WTC11 (cell line): ENCODE measurements around the gene SNX15. TPM values are rescaled to one million over a fixed set of nuclear protein-coding genes. Genes with fewer than 3 reads are reported as not detected.

Experiments
- ATAC-seq: fragments of 200-7000 bp; cut with Tn5 transposase; 2 replicates; pipeline ENCODE4 v1.10.0; 2021; ENCODE audit warnings: mild to moderate bottlenecking, moderate library complexity
- CTCF ChIA-PET: fragments of 300-600 bp; sonication (Branson Sonifier 250); formaldehyde crosslinking; loops from one replicate; lab custom pipeline; 2021; ENCODE audit warnings: antibody characterized with exemption; lab: Charles Lee
- POLR2A ChIA-PET: fragments of 350-600 bp; sonication (Branson Sonifier 250); formaldehyde crosslinking; loops from one replicate; lab custom pipeline; 2021; ENCODE audit warnings: antibody characterized with exemption; lab: Charles Lee
- DNase-seq: peaks from one replicate; pipeline ENCODE4 v3.0.0; 2021; ENCODE audit warnings: low spot score
- H3K27ac Mint-ChIP-seq: 2 replicates; pipeline ENCODE4 v1.8.0; 2021; ENCODE audit warnings: mixed read lengths
- H3K27me3 Mint-ChIP-seq: 2 replicates; pipeline ENCODE4 v1.8.0; 2021; ENCODE audit warnings: low read depth, mild to moderate bottlenecking, moderate library complexity, mixed read lengths
- H3K36me3 Mint-ChIP-seq: 2 replicates; pipeline ENCODE4 v1.8.0; 2021; ENCODE audit warnings: mixed read lengths
- H3K4me1 Mint-ChIP-seq: 2 replicates; pipeline ENCODE4 v1.8.0; 2022; ENCODE audit warnings: mixed read lengths
- H3K4me3 Mint-ChIP-seq: 2 replicates; pipeline ENCODE4 v1.8.0; 2021; ENCODE audit warnings: mild to moderate bottlenecking, moderate library complexity, mixed read lengths
- H3K9me3 Mint-ChIP-seq: 2 replicates; pipeline ENCODE4 v1.8.0; 2021; ENCODE audit warnings: mixed read lengths
- CDX4 ChIP-seq: fragments of 250-450 bp; sonication (Bioruptor Pico); IDR thresholded peaks from 2 replicates; pipeline ENCODE4 v1.9.0; 2021; ENCODE audit warnings: moderate library complexity, mild to moderate bottlenecking, inconsistent platforms, borderline replicate concordance
- E2F1 ChIP-seq: sonication (generic); formaldehyde crosslinking; IDR thresholded peaks from 2 replicates; pipeline ENCODE4 v1.8.0; 2022; ENCODE audit warnings: mild to moderate bottlenecking, missing genetic modification reagents
- E2F5 ChIP-seq: sonication (generic); formaldehyde crosslinking; IDR thresholded peaks from 2 replicates; pipeline ENCODE4 v1.8.1; 2022; ENCODE audit warnings: mild to moderate bottlenecking, moderate library complexity, missing genetic modification reagents
- FOXK1 ChIP-seq: sonication (generic); formaldehyde crosslinking; IDR thresholded peaks from 2 replicates; pipeline ENCODE4 v1.8.0; 2022; ENCODE audit warnings: mild to moderate bottlenecking, moderate library complexity, missing genetic modification reagents
- GABPB1 ChIP-seq: sonication (generic); formaldehyde crosslinking; IDR thresholded peaks from 2 replicates; pipeline ENCODE4 v1.8.1; 2023; ENCODE audit warnings: mild to moderate bottlenecking, missing genetic modification reagents
- KAT7 ChIP-seq: sonication (generic); formaldehyde crosslinking; IDR thresholded peaks from 2 replicates; pipeline ENCODE4 v1.8.1; 2023; ENCODE audit warnings: missing genetic modification reagents, mild to moderate bottlenecking, borderline replicate concordance
- MAX ChIP-seq: sonication (generic); formaldehyde crosslinking; IDR thresholded peaks from 2 replicates; pipeline ENCODE4 v1.8.0; 2022; ENCODE audit warnings: mild to moderate bottlenecking, missing genetic modification reagents
- MXD4 ChIP-seq: fragments of 250-450 bp; sonication (Bioruptor Pico); IDR thresholded peaks from 2 replicates; pipeline ENCODE4 v1.8.0; 2021; ENCODE audit warnings: mild to moderate bottlenecking, moderate library complexity, borderline replicate concordance
- OVOL2 ChIP-seq: fragments of 250-450 bp; sonication (Bioruptor Pico); IDR thresholded peaks from 2 replicates; pipeline ENCODE4 v1.9.0; 2021; ENCODE audit warnings: mild to moderate bottlenecking, borderline replicate concordance
- USF1 ChIP-seq: sonication (generic); formaldehyde crosslinking; IDR thresholded peaks from 2 replicates; pipeline ENCODE4 v1.8.0; 2022; ENCODE audit warnings: mild to moderate bottlenecking, missing genetic modification reagents
- USF2 ChIP-seq: sonication (generic); formaldehyde crosslinking; IDR thresholded peaks from 2 replicates; pipeline ENCODE4 v1.8.1; 2023; ENCODE audit warnings: mild to moderate bottlenecking, missing genetic modification reagents, moderate library complexity
- ZNF219 ChIP-seq: sonication (generic); formaldehyde crosslinking; IDR thresholded peaks from 2 replicates; pipeline ENCODE4 v1.8.0; 2023; ENCODE audit warnings: missing genetic modification reagents, mild to moderate bottlenecking, borderline replicate concordance
- ZNF263 ChIP-seq: sonication (generic); formaldehyde crosslinking; IDR thresholded peaks from 2 replicates; pipeline ENCODE4 v1.8.1; 2022; ENCODE audit warnings: low read depth, mild to moderate bottlenecking, moderate library complexity, missing genetic modification reagents
- ZNF396 ChIP-seq: fragments of 250-450 bp; sonication (Bioruptor Pico); IDR thresholded peaks from 2 replicates; pipeline ENCODE4 v1.8.0; 2021; ENCODE audit warnings: mild to moderate bottlenecking, moderate library complexity, borderline replicate concordance
- total RNA-seq: library from RNA; stranded (reverse); gene quantifications from 3 replicates; pipeline ENCODE4 v1.2.3, GENCODE V29; 2021

SNX15 gene
- total RNA-seq, 1 experiment from 2014 or later, result 17.6 TPM

GRCh38 chr11:64996710-64997380 is 30.4 kb upstream of the SNX15 start, which contains the start of gene BATF2:
Gene BATF2, minus strand, starts transcription at chr11:64996971. Its CDS starts 57 bp downstream, at chr11:64996914.
- CTCF ChIA-PET, result interaction anchor here (0.6 to 4.5 kb wide), 37 partner anchors 8 to 548 kb away, joined by 3 to 39 read pairs (median 5); partner anchors contain the start of genes ARL2, ATG2A, CDC42BPG and FAU
- H3K27me3 Mint-ChIP-seq, result no peaks in the 10 kb centered on the region
- H3K36me3 Mint-ChIP-seq, result no peaks in the 10 kb centered on the region
- TF ChIP-seq ZNF219 (CRISPR knock-in tag) (no peak), FOXK1 (CRISPR knock-in tag) (0 out of 2 replicates have a peak, but pooled peaks have one; percentile 6), E2F1 (CRISPR knock-in tag) (no peak), GABPB1 (CRISPR knock-in tag) (peak; percentile 62; the same call in 1 of the 2 replicates), ZNF263 (CRISPR knock-in tag) (0 out of 2 replicates have a peak, but pooled peaks have one; percentile 20), KAT7 (CRISPR knock-in tag) (no peak), MAX (CRISPR knock-in tag) (peak; percentile 69; the same call in 1 of the 2 replicates), USF1 (CRISPR knock-in tag) (peak; percentile 79; the same call in 1 of the 2 replicates), USF2 (CRISPR knock-in tag) (peak; percentile 77)
- H3K9me3 Mint-ChIP-seq, result no peaks in the 10 kb centered on the region
- H3K4me3 Mint-ChIP-seq, result peak within 1 kb of the TSS; percentile 56
- POLR2A ChIA-PET, result interaction anchor here (0.5 to 1.6 kb wide), 9 partner anchors 18 to 1465 kb away, joined by 3 to 5 read pairs (median 3); partner anchors contain the start of genes CDC42EP2 and SF1
- ATAC-seq (peak; percentile 97), DNase-seq (peak; percentile 76)
- H3K4me1 Mint-ChIP-seq, result peaks cover 18% of the 10 kb centered on the region
- H3K27ac Mint-ChIP-seq, result peak within 1 kb of the TSS; percentile 78

GRCh38 chr11:64998141-64998540 is 29.1 kb upstream of the SNX15 start:
- ATAC-seq, result no peak
- H3K27ac Mint-ChIP-seq, result peak overlapping the region; percentile 66; the same call in 1 of the 2 replicates
- POLR2A ChIA-PET, result no interaction called here

GRCh38 chr11:64998690-64999431 is 28.4 kb upstream of the SNX15 start:
- Mint-ChIP-seq H3K27me3 (no peaks in the 10 kb centered on the region), H3K9me3 (no peaks in the 10 kb centered on the region), H3K4me1 (peaks cover 18% of the 10 kb centered on the region), H3K4me3 (peak overlapping the region; percentile 51), H3K27ac (no peak overlapping the region; the same call in 1 of the 2 replicates), H3K36me3 (no peaks in the 10 kb centered on the region)
- ATAC-seq, result no peak
- ChIA-PET POLR2A (no interaction called here), CTCF (interaction anchor here (0.7 to 4.5 kb wide), 5 partner anchors 15 to 433 kb away, joined by 3 to 39 read pairs (median 28); partner anchors contain the start of genes ARL2 and GPHA2)
- no peak for TF ChIP-seq E2F5 (CRISPR knock-in tag)
- no peak for TF ChIP-seq ZNF396 (CRISPR knock-in tag)
- no peak for TF ChIP-seq CDX4
- no peak for DNase-seq

More at GRCh38 chr11:64998141-64998540, 29.1 kb upstream of the SNX15 start:
- CTCF ChIA-PET, result interaction anchor here (0.6 to 4.5 kb wide), 7 partner anchors 10 to 150 kb away, joined by 4 to 39 read pairs (median 13); partner anchors contain the start of genes ARL2, GPHA2 and PPP2R5B
- peaks cover 18% of the 10 kb centered on the region for H3K4me1 Mint-ChIP-seq
- TF ChIP-seq MXD4 (no peak), OVOL2 (CRISPR knock-in tag) (no peak)
- H3K36me3 Mint-ChIP-seq, result no peaks in the 10 kb centered on the region
- DNase-seq, result no peak
- H3K9me3 Mint-ChIP-seq, result no peaks in the 10 kb centered on the region
- H3K4me3 Mint-ChIP-seq, result peak overlapping the region; percentile 51
- no peaks in the 10 kb centered on the region for H3K27me3 Mint-ChIP-seq
